PC-9 (cell line): ENCODE measurements around the gene GABRG2. TPM values are rescaled to one million over a fixed set of nuclear protein-coding genes. Genes with fewer than 3 reads are reported as not detected.

Experiments used
- BruUV-seq: library from RNA; stranded (reverse); fragments of 400-500 nt; replicated peaks from 2 replicates; lab custom pipeline; 2021; lab: Mats Ljungman, UMichigan
- CTCF ChIA-PET: fragments of 300-600 bp; sonication (Branson Sonifier 250); formaldehyde crosslinking; loops from one replicate; lab custom pipeline; 2022; ENCODE audit warnings: antibody characterized with exemption; lab: Charles Lee
- POLR2A ChIA-PET: fragments of 300-600 bp; sonication (Branson Sonifier 250); formaldehyde crosslinking; loops from one replicate; lab custom pipeline; 2022; ENCODE audit warnings: antibody characterized with exemption; ENCODE audit not compliant: unreplicated experiment; lab: Charles Lee
- DNase-seq, 2 experiments: peaks; one replicate each; pipeline versions ENCODE4 v3.0.0 to v3.0.0-alpha.2; 2015 to 2022; ENCODE audit warnings: mixed read lengths in 1 of 2
- H2AFZ ChIP-seq: fragments of 200-600 bp; sonication (generic); 2 replicates; pipeline ENCODE4 v1.8.1; 2017; ENCODE audit warnings: antibody characterized with exemption
- H3F3A ChIP-seq: fragments of 200-600 bp; sonication (generic); 2 replicates; pipeline ENCODE4 v1.8.1; 2017; ENCODE audit warnings: antibody characterized with exemption, mild to moderate bottlenecking, low read depth; ENCODE audit not compliant: insufficient read depth
- H3K27ac ChIP-seq: fragments of 200-600 bp; sonication (generic); 2 replicates; pipeline ENCODE4 v1.6.1; 2016; ENCODE audit warnings: mixed run types
- H3K27me3 ChIP-seq: fragments of 200-600 bp; sonication (generic); 2 replicates; pipeline ENCODE4 v1.6.1; 2016; ENCODE audit warnings: low read depth, mixed run types; ENCODE audit not compliant: insufficient read depth
- H3K36me3 ChIP-seq: fragments of 200-600 bp; sonication (generic); 2 replicates; pipeline ENCODE4 v1.6.1; 2016; ENCODE audit warnings: low read depth, mixed run types
- H3K4me1 ChIP-seq: fragments of 200-600 bp; sonication (generic); replicated peaks from 2 replicates; pipeline ENCODE4 v1.6.1; 2016; ENCODE audit warnings: mixed run types; ENCODE audit not compliant: insufficient read depth
- H3K4me2 ChIP-seq: fragments of 200-600 bp; sonication (generic); 2 replicates; pipeline ENCODE4 v1.6.1; 2017; ENCODE audit warnings: mixed run types
- H3K4me3 ChIP-seq: fragments of 200-600 bp; sonication (generic); 2 replicates; pipeline ENCODE4 v1.6.1; 2016; ENCODE audit warnings: mixed run types
- H3K79me2 ChIP-seq: fragments of 200-600 bp; sonication (generic); 2 replicates; pipeline ENCODE4 v1.6.1; 2017; ENCODE audit warnings: low read depth, mixed run types
- H3K9me2 ChIP-seq: fragments of 200-600 bp; sonication (generic); 2 replicates; pipeline ENCODE4 v1.8.1; 2017; ENCODE audit warnings: mild to moderate bottlenecking; ENCODE audit not compliant: insufficient read depth
- H3K9me3 ChIP-seq: fragments of 200-600 bp; sonication (generic); 2 replicates; pipeline ENCODE4 v1.8.1; 2016; ENCODE audit warnings: low read depth; ENCODE audit not compliant: insufficient read depth
- H4K20me1 ChIP-seq: fragments of 200-600 bp; sonication (generic); 2 replicates; pipeline ENCODE4 v1.8.1; 2017; ENCODE audit not compliant: insufficient read depth
- CTCF ChIP-seq: fragments of 200-600 bp; sonication (generic); conservative IDR thresholded peaks from 2 replicates; pipeline ENCODE4 v1.6.1; 2017; ENCODE audit warnings: mixed run types, antibody characterized with exemption, mild to moderate bottlenecking, moderate library complexity
- EZH2 ChIP-seq: fragments of 200-600 bp; sonication (generic); IDR thresholded peaks from 2 replicates; pipeline ENCODE4 v1.8.0; 2017; ENCODE audit warnings: antibody characterized with exemption, low read depth
- intact Hi-C: fragments of 100-400 bp; cut with micrococcal nuclease; formaldehyde crosslinking; loops from one replicate; pipeline ENCODE4 v1.10.0; 2022; ENCODE audit not compliant: unreplicated experiment
- total RNA-seq: library from RNA; stranded (reverse); gene quantifications from 2 replicates; pipeline ENCODE4 v1.2.3, GENCODE V29; 2021

Gene GABRG2
- total RNA-seq, 1 experiment from 2014 or later: not detected

DNA sequence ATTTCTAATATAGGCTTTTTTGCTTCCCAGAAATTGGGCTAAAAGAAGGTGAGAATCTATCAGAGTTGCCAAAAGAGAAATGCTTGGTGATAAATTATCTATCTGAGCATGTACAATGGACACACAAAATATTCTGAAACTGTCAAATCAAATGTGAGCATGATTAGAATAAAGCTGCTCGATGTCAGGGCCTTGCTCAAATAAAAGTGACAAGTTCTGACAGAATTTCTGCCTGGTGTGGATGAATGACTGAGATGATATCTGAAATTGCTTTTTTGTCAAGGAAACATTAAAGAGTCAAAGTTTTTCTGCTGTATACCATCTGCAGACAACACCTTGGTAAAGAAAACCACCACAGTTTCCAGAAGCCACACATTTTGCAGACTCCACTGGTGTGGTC, 128.8 kb downstream of the GABRG2 start:
- H3K36me3 ChIP-seq: no peaks in the 10 kb centered on the region
- H3F3A ChIP-seq: no peaks in the 10 kb centered on the region
- intact Hi-C loops: no loop called here
- no peak overlapping the region for H3K27ac ChIP-seq
- BruUV-seq: no TSS peak
- no peak for DNase-seq
- no peaks in the 10 kb centered on the region for H3K79me2 ChIP-seq
- H3K4me1 ChIP-seq: no peaks in the 10 kb centered on the region
- no peaks in the 10 kb centered on the region for H4K20me1 ChIP-seq
- no peaks in the 10 kb centered on the region for H3K27me3 ChIP-seq
- no peak overlapping the region for H3K4me3 ChIP-seq
- H2AFZ ChIP-seq: no peak overlapping the region
- ChIA-PET CTCF (no interaction called here), POLR2A (no interaction called here)
- no peak overlapping the region for H3K4me2 ChIP-seq
- no peaks in the 10 kb centered on the region for H3K9me3 ChIP-seq
- H3K9me2 ChIP-seq: no peaks in the 10 kb centered on the region
- no peak for TF ChIP-seq CTCF
- no peak for TF ChIP-seq EZH2

DNA sequence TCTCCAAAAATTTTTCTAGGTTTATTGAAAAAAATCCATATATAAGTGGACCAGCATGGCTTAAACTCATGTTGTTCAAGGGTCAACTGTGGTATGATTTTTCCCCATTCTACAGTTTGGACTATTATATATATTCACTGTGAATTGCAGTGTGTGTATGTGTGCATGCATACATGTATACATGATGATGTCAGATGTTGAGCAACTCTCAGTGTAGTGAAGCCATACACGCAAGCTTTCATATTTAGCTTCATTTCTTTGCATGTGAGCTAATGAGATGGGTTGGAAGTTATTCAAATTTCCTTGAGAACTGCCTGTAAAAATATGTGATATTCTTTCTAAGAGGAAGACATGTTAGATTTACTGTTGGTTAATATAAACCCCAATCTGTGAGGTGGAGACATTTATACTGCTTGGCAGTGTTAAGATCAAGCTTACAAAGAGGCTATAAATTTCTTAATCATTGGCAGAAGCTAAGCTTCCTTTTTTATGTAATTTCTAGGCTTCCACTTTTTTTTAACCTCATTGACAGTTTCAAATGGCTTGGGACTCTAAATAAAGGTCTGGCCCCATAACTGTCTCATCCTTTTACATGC, 134.8 kb downstream of the GABRG2 start:
- Histone ChIP-seq H3K9me3 (no peaks in the 10 kb centered on the region), H3K4me2 (no peak overlapping the region), H3K79me2 (no peaks in the 10 kb centered on the region), H3K4me1 (no peaks in the 10 kb centered on the region), H3K36me3 (no peaks in the 10 kb centered on the region), H3K9me2 (no peaks in the 10 kb centered on the region), H3K27ac (no peak overlapping the region), H4K20me1 (no peaks in the 10 kb centered on the region), H3K27me3 (no peaks in the 10 kb centered on the region), H3F3A (no peaks in the 10 kb centered on the region), H2AFZ (no peak overlapping the region), H3K4me3 (no peak overlapping the region)
- intact Hi-C loops: no loop called here
- BruUV-seq: no TSS peak
- no peak for TF ChIP-seq EZH2
- TF ChIP-seq CTCF: no peak
- ChIA-PET POLR2A (no interaction called here), CTCF (no interaction called here)
- no peak for DNase-seq

Other genes with a start within 250 kb of the GABRG2 start
- not detected in 2 replicates for gene GABRA1, start 219.7 kb upstream of the GABRG2 start, total RNA-seq